ENCODE results near the gene FBLN2. TPM values are rescaled to one million over a fixed set of nuclear protein-coding genes. Genes with fewer than 3 reads are reported as not detected.

Gene FBLN2
- total and polyA plus RNA-seq, 2 of the 13 experiments (the other 11 are each of a cell fraction or from before 2014, with no cell fraction given): not detected

GRCh38 chr3:13626396-13626795 is 77.5 kb downstream of the FBLN2 start:
- DNase-seq (ENCODE audit: low spot score): no peak

GRCh38 chr3:13626915-13627460 is 78.1 kb downstream of the FBLN2 start:
- BruUV-seq (replicated peaks): no TSS peak
- Histone ChIP-seq H3K27me3 (ENCODE audit: control insufficient read depth in 1 of 2, insufficient read depth in 2 of 2, low read length in 2 of 2) (peaks cover 12 to 50% of the 10 kb centered on the region in 2 experiments; a peak in 4 of 5 replicates), H3K27ac (ENCODE audit: extremely low read length, insufficient read depth, low read length) (no peak overlapping the region), H3K4me1 (ENCODE audit: insufficient read depth, low read length) (peaks cover 12% of the 10 kb centered on the region), H3K4me2 (ENCODE audit: low read depth, low read length) (no peak overlapping the region), H3K4me3 (replicated peaks in 1 of 3; ENCODE audit: insufficient read depth in 1 of 3, low read depth in 2 of 3, low read length in 3 of 3) (no peak overlapping the region), H3K9me3 (ENCODE audit: low read length) (no peaks in the 10 kb centered on the region), H4K20me1 (ENCODE audit: insufficient read depth, low read length) (0 out of 2 replicates have a peak, but pooled peaks cover 2% of the 10 kb centered on the region), H2AFZ (ENCODE audit: low read length) (no peak overlapping the region), H3K36me3 (replicated peaks in 1 of 2; ENCODE audit: control insufficient read depth in 1 of 2, insufficient read depth in 2 of 2, low read length in 2 of 2) (no peaks in the 10 kb centered on the region), H3K79me2 (ENCODE audit: insufficient read depth, low read length) (no peaks in the 10 kb centered on the region), H3K9ac (ENCODE audit: insufficient read depth, low read depth, low read length) (no peak overlapping the region)
- ChIA-PET POLR2A (no interaction called here), CTCF (ENCODE audit: low intra/inter-chr PET ratio, low total read pairs) (no interaction called here)
- no peak for DNase-seq (ENCODE audit: low spot score)
- no peak for FAIRE-seq
- intact Hi-C loops (cut with micrococcal nuclease; ENCODE audit: unreplicated experiment) (no loop called here), in situ Hi-C loops (cut with HindIII; ENCODE audit: extremely low pct_ligation_motif_present, low pct_unique_long_range_greater_than_20kb) (no loop called here)
- 29% methylated on average over 5 of the region's 9 CpGs for WGBS (ENCODE audit: low lambda C conversion rate)
- no peak for ATAC-seq
- TF ChIP-seq ZNF572 (CRISPR knock-in tag; IDR thresholded peaks at IDR 0.05) (no peak), ZNF24 (IDR thresholded peaks at IDR 0.05) (no peak), ATF3 (CRISPR knock-in tag; IDR thresholded peaks at IDR 0.05) (no peak), HOXD1 (CRISPR knock-in tag; IDR thresholded peaks at IDR 0.05) (no peak), KLF13 (CRISPR knock-in tag; IDR thresholded peaks at IDR 0.05) (no peak), DPF2 (CRISPR knock-in tag; IDR thresholded peaks at IDR 0.05; ENCODE audit: borderline replicate concordance, low read depth) (no peak), UBTF (CRISPR knock-in tag; IDR thresholded peaks at IDR 0.05) (no peak), ZNF274 (CRISPR knock-in tag; IDR thresholded peaks at IDR 0.05) (no peak), PRDM15 (CRISPR knock-in tag; IDR thresholded peaks at IDR 0.05) (no peak)

More at GRCh38 chr3:13626396-13626795, 77.5 kb downstream of the FBLN2 start:
- TF ChIP-seq AKAP8 (CRISPR knock-in tag; IDR thresholded peaks at IDR 0.05): no peak
- no peak for TF ChIP-seq ZKSCAN1 (IDR thresholded peaks at IDR 0.05; ENCODE audit: low read length)
- no peak for TF ChIP-seq FLYWCH1 (CRISPR knock-in tag; IDR thresholded peaks at IDR 0.05)
- no peak for TF ChIP-seq MED8 (CRISPR knock-in tag; IDR thresholded peaks at IDR 0.05; ENCODE audit: insufficient replicate concordance)
- TF ChIP-seq CCDC6 (CRISPR knock-in tag; IDR thresholded peaks at IDR 0.05): no peak
- Histone ChIP-seq H3K36me3 (replicated peaks in 1 of 2; ENCODE audit: control insufficient read depth in 1 of 2, insufficient read depth in 2 of 2, low read length in 2 of 2) (no peaks in the 10 kb centered on the region), H3K9ac (ENCODE audit: insufficient read depth, low read depth, low read length) (no peak overlapping the region), H4K20me1 (ENCODE audit: insufficient read depth, low read length) (0 out of 2 replicates have a peak, but pooled peaks cover 2% of the 10 kb centered on the region), H3K4me2 (ENCODE audit: low read depth, low read length) (no peak overlapping the region), H2AFZ (ENCODE audit: low read length) (no peak overlapping the region), H3K4me1 (ENCODE audit: insufficient read depth, low read length) (peaks cover 10% of the 10 kb centered on the region), H3K27me3 (ENCODE audit: control insufficient read depth in 1 of 2, insufficient read depth in 2 of 2, low read length in 2 of 2) (peaks cover 11 to 48% of the 10 kb centered on the region in 2 experiments; a peak in 4 of 5 replicates), H3K9me3 (ENCODE audit: low read length) (no peaks in the 10 kb centered on the region), H3K4me3 (replicated peaks in 1 of 3; ENCODE audit: insufficient read depth in 1 of 3, low read depth in 2 of 3, low read length in 3 of 3) (no peak overlapping the region), H3K79me2 (ENCODE audit: insufficient read depth, low read length) (no peaks in the 10 kb centered on the region), H3K27ac (ENCODE audit: extremely low read length, insufficient read depth, low read length) (no peak overlapping the region)
- no peak for ATAC-seq
- no TSS peak for BruUV-seq (replicated peaks)
- intact Hi-C loops (cut with micrococcal nuclease; ENCODE audit: unreplicated experiment) (no loop called here), in situ Hi-C loops (cut with HindIII; ENCODE audit: extremely low pct_ligation_motif_present, low pct_unique_long_range_greater_than_20kb) (no loop called here)
- 38% methylated on average over 3 of the region's 12 CpGs for WGBS (ENCODE audit: low lambda C conversion rate)
- ChIA-PET POLR2A (no interaction called here), CTCF (ENCODE audit: low intra/inter-chr PET ratio, low total read pairs) (no interaction called here)
- FAIRE-seq: no peak

Measured in HepG2 (cell line).